Medulla oblongata (tissue), 1 donor: ENCODE measurements around the gene DMXL1.

Experiments
- DNase-seq: peaks from one replicate; pipeline ENCODE4 v3.0.0-alpha.2; 2015; ENCODE audit errors: extremely low spot score

The DMXL1 gene

DNA sequence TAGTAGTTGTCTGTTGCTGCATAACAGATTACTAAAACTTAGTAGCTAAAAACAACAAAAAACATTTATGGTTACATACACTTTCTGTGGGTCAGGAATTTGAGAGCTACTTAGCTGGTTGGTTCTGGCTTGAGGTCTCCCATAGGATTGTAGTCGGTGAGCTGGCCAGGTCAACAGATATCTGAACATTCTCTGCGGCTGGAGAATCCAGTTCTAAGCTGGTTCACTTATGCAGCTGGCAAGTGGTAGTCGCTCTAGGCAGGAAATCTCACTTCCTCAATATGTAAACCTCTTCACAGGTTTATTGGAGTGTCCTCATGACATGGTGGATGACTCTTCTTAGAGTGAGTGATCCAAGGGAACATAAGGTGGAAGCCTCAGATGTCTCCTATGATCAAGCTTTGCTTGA is 219.3 kb downstream of the DMXL1 start:
- no peak for DNase-seq

DNA sequence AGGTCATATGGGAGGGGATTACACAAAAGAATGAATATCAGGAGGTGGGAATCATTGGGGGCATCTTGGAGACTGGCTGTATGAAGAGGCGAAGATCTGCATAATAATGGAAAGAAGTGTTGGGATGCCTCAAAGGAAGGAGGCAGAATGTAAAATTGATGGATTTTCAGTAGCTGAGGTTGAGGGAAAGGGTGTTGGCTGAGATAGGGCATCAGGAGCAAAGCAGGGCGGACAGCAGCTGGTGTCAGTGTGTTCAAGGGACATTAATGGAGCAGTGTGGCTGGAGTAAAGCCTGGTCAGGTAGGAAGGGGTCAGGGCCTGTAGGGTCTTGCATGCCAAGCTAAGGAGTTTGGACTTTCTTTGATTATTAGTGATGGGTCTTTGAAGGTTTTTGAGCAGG is 219.7 kb downstream of the DMXL1 start:
- DNase-seq = no peak

- DNase-seq = no peak
These were observed 220.2 kb downstream of the DMXL1 start for GRCh38 chr5:119291056-119291455.

DNA sequence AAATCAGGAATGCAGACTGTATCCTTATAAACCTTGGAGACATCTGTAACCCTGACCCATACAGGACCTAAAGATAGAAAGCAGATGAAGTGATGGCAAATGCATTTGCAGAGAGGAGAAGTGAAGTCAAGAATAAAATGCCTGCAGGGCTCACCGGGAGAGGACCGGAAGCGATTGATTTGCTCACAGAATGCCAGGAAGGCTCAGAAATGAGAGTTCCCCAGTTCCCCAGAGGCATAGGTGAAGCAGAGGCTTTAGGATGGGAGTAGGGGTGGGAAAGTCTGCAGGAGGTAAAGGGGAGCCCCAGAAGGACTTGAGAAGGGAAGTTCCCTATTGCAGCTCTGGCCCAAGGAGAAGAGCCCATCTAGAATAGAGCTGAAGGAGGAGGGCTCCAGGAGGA is 221.0 kb downstream of the DMXL1 start:
- DNase-seq = no peak

DNA sequence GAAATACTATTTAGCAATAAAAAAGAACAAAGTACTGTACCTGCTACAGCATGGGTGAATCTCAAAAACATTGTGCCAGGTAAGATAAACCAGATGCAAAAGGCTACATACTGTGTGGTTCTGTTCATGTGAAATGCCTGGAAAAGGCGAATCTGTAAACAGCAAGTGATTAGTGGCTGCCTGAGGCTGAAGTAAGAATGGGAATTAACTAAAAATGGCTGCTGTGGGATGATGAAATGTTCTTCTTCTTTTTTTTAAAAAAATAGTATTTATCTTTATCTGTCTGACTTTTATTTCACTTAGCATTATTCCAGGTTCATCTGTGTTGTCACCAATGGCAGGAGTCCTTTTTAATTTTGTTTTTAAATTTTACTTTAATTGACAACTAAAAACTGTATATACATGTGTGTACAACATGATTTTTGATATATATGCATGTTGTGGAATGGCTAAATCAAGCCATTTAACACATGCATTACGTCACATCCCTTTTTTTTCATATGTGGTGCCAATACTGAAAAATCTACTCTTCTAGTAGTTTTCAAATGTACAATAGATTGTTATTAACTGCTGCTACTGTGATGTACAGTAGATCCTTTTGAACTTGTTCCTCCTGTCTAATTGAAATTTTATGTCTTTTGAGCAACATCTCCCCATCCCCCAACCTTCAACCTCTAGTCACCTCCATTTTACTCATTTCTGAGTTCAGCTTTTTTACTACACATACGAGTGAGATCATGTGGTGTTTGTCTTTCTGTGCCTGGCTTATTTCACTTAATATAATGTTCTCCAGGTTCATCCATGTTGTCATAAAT is 222.0 kb downstream of the DMXL1 start:
- DNase-seq = no peak

DNA sequence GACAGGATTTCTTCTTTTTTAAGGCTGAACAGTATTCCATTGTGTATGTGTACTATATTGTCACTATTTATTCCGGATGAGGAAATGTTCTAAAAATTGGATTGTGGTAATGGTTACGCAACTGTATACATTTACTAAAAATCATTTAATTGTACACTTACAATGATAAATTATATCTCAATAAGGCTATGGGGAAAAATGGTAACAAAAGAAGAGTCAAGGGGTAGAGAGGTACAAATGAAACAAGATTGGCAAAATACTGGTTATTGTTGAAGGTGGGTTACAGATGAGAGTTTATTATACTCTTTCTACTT is 222.6 kb downstream of the DMXL1 start:
- no peak for DNase-seq
